Ramos (cell line): ENCODE measurements around the gene PALM3.
"Not testable (repeated sequence)": the region's sequence is repeated elsewhere in the genome, so short reads cannot be mapped to it uniquely, and the experiment has no call there.

Source experiments
- in situ Hi-C: fragments of 300-500 bp; cut with MboI; formaldehyde crosslinking; loops from one replicate; pipeline ENCODE4 v1.14.3; 2022; ENCODE audit warnings: low sequenced_read_pairs; ENCODE audit not compliant: unreplicated experiment

The PALM3 gene

DNA sequence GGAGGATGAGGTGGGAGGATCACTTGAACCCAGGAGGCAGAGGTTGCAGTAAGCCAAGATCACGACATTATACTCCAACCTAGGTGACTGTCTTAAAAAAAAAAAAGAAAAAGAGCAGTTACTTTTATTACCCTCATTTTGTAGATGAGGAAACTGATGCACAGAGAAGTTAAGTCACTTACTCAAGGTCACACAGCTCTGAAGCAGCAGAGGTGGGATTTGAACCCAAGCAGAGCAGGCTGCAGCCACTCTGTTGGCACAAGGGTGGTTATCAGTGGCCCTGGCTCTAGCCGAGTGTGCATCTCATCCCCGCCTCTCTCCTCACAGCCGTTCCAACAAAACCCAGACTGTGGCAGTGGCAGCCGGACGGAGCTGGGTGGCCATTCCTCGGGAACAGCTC lies 22.7 kb downstream of the PALM3 start:
- in situ Hi-C loops, result no loop called here

DNA sequence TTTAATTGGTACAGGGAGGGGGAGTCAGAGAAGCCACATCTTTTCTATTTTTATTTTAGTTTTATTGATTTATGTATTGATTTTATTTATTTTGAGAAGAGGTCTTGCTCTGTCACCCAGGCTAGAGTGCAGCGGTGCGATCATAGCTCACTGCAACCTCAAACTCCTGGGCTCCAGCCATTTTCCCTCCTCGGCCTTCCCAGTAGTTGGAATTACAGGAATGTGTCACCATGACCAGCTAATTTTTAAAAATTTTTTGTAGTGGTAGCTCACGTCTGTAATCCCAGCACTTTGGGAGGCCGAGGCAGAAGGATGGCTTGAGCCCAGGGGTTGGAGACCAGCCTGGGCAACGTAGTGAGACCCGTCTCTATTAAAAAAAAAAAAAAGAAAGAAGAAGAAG lies 26.2 kb downstream of the PALM3 start:
- in situ Hi-C loops, result no loop called here

GRCh38 chr19:14035159-14035558 lies 26.7 kb downstream of the PALM3 start:
- in situ Hi-C loops, result not testable (repeated sequence)

- in situ Hi-C loops, result no loop called here
Observed at GRCh38 chr19:14033946-14034345, 27.9 kb downstream of the PALM3 start.

- in situ Hi-C loops, result no loop called here
Observed at GRCh38 chr19:14031719-14032480, 30.0 kb downstream of the PALM3 start, which contains the start of gene IL27RA. TSS of gene IL27RA (plus strand) at chr19:14031762. CDS start at chr19:14031873, 111 bp downstream.

DNA sequence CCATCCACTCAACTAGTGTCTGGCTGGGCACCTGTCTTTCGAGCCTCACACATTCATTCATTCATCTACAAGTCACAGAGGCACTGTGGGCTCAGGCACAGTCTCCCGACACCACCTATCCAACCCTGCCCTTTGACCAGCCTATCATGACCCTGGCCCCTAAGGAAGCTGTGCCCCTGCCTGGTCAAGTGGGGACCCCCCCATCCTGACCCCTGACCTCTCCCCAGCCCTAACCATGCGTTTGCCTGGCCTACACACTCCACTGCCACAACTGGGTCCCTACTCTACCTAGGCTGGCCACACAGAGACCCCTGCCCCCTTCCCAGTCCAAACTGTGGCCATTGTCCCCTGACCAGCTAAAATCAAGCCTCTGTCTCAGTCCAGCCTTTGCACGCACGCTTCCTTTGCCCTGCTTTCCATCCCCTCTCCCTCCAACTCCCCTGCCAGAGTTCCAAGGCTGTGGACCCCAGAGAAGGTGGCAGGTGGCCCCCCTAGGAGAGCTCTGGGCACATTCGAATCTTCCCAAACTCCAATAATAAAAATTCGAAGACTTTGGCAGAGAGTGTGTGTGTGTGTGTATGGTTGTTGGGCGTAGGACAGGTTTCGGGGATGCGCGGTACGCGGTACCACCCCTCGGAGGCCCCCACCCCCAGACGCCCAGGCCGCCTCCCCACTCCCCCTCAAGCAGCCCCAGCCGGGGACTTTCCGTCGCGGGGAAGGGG lies 30.7 kb downstream of the PALM3 start:
- in situ Hi-C loops, result no loop called here

- in situ Hi-C loops, result no loop called here
Observed at GRCh38 chr19:14028901-14029300, 33.0 kb downstream of the PALM3 start.

GRCh38 chr19:14027856-14028450 lies 33.9 kb downstream of the PALM3 start, which contains the start of gene RLN3:
TSS of gene RLN3 (plus strand) at chr19:14028148. CDS start at chr19:14028205, 57 bp downstream.
- in situ Hi-C loops, result no loop called here

DNA sequence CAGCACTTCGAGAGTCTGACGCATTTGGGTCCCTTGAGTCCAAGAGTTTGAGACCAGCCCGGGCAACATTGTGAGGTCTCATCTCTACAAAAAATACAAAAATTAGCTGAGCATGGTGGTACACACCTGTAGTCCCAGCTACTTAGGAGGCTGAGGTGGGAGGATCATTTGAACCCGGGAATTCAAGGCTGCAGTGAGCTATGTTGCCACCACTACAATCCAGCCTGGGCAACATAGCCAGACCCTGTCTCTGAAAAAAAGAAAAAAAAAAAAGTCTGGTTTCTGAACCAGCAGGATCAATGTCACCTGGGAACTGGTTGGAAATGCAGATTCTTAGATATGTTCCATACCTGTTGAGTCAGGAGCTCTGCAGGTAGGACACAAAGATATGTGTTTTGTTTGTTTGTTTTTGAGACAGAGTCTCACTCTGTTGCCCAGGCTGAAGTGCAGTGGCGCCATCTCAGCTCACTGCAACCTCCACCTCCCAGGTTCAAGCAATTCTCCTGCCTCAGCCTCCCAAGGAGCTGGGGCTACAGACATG lies 35.2 kb downstream of the PALM3 start:
- in situ Hi-C loops, result not testable (repeated sequence)

GRCh38 chr19:14023404-14024235 lies 38.3 kb downstream of the PALM3 start:
- in situ Hi-C loops, result no loop called here

DNA sequence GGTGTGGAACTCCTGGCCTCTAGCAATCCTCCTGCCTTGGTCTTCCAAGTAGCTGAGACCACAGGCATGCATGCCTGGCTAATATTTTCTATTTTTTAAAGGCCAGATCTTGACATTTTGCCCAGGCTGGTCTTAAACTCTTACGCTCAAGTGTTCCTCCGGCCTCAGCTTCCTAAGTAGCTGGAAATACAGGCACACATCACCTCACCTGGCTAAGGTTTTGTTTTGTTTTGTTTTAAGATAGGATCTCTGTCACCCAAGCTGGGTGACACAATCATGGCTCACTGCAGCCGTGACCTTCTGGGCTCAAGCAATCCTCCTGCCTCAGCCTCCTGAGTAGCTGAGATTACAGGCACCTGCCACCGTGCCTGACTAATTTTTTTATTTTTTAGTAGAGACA lies 39.4 kb downstream of the PALM3 start:
- in situ Hi-C loops, result no loop called here

- in situ Hi-C loops, result no loop called here
Observed at GRCh38 chr19:14021474-14021873, 40.4 kb downstream of the PALM3 start.

DNA sequence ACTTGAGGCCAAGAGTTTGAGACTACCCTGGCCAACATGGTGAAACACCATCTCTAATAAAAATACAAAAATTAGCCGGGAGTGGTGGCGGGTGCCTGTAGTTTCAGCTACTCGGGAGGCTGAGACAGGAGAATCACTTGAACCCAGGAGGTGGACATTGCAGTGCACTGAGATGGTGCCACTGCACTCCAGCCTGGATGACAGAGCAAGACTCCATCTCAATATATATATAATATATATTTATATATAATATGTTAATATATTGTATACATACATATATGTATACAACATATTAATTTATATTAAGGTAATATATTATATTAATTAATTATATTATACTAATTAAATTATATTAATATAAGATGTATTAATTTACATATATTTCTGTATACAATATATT lies 42.1 kb downstream of the PALM3 start:
- in situ Hi-C loops, result not testable (repeated sequence)

DNA sequence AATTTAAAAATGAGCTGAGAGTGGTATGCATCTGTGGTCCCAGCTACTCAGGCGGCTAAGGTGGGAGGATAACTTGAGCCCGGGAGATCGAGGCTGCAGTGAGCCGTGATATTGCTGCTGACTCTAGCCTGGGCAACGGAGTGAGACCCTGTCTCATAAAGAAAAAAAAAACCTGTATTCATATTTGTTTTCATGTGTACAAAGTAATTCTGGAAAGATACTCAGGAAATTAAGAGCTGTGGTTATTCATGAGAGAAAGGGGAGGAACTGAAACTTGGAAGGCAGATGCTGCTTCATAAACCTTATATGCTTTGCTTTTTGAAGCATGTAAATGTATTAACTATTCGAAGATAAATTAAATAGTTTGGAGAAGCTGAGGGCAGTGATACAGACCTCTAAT lies 42.8 kb downstream of the PALM3 start:
- in situ Hi-C loops, result no loop called here

DNA sequence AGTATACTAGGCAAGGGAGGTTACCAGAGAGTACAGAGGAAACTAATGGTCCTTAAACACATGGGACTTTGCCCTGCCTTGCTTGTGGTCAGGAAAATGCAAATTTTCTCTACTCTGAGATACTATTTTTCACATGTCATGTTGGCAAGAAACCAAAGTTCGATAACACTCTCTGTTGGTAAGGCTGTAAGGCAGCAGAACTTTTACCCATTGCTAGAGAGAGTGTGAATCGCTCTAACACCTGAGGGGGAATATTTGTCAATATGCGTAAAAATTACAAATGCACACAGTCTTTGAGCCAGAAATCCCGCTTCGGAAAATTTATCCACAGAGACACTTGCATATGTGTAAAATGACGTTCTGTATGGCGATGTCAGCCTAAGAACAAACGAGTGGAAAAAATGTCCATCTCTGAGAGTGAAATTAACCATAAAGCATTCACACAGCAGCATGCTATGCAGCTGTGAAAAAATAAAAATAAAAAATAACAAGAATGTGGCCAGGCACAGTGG lies 46.3 kb downstream of the PALM3 start:
- in situ Hi-C loops, result no loop called here

DNA sequence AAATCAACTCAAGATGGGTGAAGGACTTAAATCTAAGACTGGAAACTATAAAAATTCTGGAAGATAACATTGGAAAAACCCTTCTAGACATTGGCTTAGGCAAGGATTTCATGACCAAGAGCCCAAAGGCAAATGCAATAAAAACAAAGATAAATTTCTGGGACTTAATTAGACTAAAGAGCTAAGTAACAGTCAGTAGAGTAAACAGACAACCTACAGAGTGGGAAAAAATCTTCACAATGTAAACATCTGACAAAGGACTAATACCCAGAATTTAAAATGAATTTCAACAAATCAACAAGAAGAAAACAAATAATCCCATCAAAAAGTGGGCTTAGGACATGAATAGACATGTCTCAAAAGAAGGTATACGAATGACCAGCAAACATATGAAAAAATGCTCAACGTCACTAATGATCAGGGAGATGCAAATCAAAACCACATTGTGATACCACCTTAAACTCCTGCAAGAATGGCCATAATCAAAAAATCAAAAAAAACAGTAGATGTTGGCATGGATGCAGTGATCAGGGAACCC lies 49.4 kb downstream of the PALM3 start:
- in situ Hi-C loops, result no loop called here

DNA sequence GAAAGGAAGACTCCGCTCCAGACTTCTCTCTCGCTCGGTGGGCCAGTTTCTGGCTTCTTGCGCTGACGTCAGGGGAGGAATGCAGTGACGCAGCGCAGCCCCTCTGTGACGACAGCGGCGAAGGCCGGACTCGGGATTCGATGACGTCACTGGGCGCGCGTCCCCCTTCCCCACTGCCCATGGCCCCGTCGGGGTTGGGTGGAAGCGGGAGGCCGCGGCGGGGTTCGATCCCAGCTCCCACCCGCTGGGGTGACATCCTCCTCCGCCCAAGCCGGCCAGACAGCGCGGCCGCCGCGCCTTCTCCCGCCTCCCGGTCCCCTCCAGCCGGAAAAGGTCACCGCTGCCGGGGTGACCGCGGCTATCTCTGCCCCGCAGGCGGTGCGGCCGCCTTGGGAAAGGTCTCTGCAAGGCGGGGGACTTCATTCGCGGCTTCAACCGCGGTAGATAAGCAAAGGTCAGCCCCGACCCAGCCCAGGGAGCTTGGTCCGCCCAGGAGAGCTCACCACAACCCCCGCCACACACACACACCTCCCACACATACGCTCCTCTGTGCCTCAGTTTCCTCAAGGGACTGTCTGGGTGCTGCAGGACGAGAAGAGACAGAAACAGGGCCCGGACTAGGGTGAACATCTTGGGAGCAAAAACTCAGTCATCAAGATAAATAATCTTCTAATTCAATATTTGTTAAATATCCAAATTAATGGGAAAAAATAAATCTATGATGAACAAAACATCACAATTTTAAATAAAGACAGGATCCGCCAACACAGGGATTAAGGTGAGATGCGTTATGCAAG lies 54.9 kb downstream of the PALM3 start:
- in situ Hi-C loops, result no loop called here

GRCh38 chr19:14006085-14006765 lies 55.7 kb downstream of the PALM3 start, which contains the start of gene RFX1:
TSS of gene RFX1 (minus strand) at chr19:14006320. CDS start at chr19:13993843, 12,477 bp downstream.
- in situ Hi-C loops, result no loop called here
